ENCODE results near the gene SLC2A5. TPM values are rescaled to one million over a fixed set of nuclear protein-coding genes. Genes with fewer than 3 reads are reported as not detected.
A peak's percentile ranks its signal among the peaks of the same experiment; 100 is the strongest.

Gene SLC2A5
- total RNA-seq, 4 donors from 2014 or later, result 0.16 to 2.7 (median 0.39) TPM

DNA sequence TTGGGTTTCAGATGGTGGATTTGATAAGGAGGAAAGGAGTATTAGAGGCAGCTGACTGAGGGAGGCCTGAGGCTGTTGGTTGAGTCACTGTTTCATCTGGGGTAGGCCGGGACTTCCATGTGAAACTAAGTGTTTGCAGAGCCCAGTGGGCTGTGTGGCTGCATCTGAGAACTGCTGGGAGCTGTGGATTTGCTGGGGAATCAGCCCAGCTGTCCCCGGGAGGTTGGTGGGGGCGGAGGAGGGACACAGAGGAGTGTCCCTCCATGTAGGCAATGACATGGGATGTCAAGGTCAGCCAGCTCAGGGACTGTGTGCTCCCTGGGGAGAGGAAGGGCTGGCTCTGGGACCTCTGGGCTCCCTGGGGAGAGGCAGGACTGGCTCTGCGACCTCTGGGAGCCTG lies 79.6 kb downstream of the SLC2A5 start:
- Histone ChIP-seq H3K27ac (no peak overlapping the region), H3K9me3 (no peaks in the 10 kb centered on the region), H3K36me3 (no peaks in the 10 kb centered on the region), H3K4me1 (peaks cover 0 to 33% (median 0%) of the 10 kb centered on the region in 3 donors), H3K4me3 (no peak overlapping the region), H3K27me3 (no peaks in the 10 kb centered on the region)
- ATAC-seq, result no peak
- 69 to 75% methylated on average over 1 to 2 of the region's 4 CpGs for WGBS, 2 donors (ENCODE audit: low coverage in 1 of 2)
- TF ChIP-seq POLR2A (IDR thresholded peaks at IDR 0.05) (no peak), POLR2AphosphoS5 (IDR thresholded peaks at IDR 0.05) (no peak), CTCF (IDR thresholded peaks at IDR 0.05) (no peak), EP300 (IDR thresholded peaks at IDR 0.05) (no peak)

DNA sequence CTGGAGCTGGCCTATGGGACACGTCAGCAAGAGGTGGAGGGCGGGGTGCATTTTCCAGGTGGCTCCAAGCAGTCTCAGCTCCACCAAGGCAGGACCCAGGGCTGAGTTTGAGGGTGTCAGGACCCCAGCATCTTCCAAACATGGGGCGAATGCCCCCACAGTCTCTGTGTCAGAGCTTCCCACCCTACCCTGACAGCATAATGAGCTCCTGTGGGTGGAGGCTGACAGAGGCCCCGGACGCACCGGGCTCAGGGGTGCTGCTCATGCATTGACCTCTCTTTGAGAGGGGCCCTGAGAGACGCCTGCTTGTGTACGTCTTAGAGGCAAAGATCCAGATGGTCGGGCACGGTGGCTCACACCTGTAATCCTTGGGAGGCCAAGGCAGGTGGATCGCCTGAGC lies 80.4 kb downstream of the SLC2A5 start:
- WGBS, 2 donors (ENCODE audit: low coverage in 1 of 2), result no CpG with 5 or more reads among the region's 11 CpGs
- no peaks in the 10 kb centered on the region for H3K36me3 ChIP-seq
- TF ChIP-seq POLR2AphosphoS5 (IDR thresholded peaks at IDR 0.05) (no peak), EP300 (IDR thresholded peaks at IDR 0.05) (no peak), CTCF (IDR thresholded peaks at IDR 0.05) (no peak), POLR2A (IDR thresholded peaks at IDR 0.05) (no peak)
- H3K27ac ChIP-seq, result no peak overlapping the region
- H3K9me3 ChIP-seq, result no peaks in the 10 kb centered on the region
- H3K4me3 ChIP-seq, result no peak overlapping the region
- ATAC-seq, result no peak
- H3K27me3 ChIP-seq, result no peaks in the 10 kb centered on the region
- H3K4me1 ChIP-seq, result peaks cover 0 to 33% (median 0%) of the 10 kb centered on the region in 3 donors

DNA sequence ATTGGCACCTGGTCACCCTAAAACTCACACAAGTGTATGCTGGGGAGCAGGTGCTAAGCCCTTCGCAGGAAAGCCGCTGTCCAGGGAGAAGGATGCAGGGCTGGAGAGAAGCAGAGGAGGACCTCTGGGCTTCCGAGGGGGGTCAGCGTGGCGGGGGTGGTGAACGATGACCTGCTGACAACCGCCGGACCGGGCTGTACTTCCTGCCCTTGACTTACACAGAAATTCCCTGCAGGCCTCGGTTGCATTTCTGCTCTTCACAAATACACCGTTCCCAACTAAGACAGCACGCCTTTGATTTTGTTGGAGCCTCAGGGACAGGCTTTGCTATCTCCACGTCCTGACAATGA lies 80.8 kb downstream of the SLC2A5 start:
- H3K4me1 ChIP-seq, result peaks cover 0 to 33% (median 0%) of the 10 kb centered on the region in 3 donors
- WGBS, 2 donors (ENCODE audit: low coverage in 1 of 2), result 79% methylated on average over 5 of the region's 13 CpGs; no CpG with 5 or more reads in 1 of the 2 donors
- no peaks in the 10 kb centered on the region for H3K27me3 ChIP-seq
- no peak overlapping the region for H3K27ac ChIP-seq
- TF ChIP-seq POLR2A (IDR thresholded peaks at IDR 0.05), result no peak
- TF ChIP-seq POLR2AphosphoS5 (IDR thresholded peaks at IDR 0.05), result no peak
- no peak overlapping the region for H3K4me3 ChIP-seq
- H3K36me3 ChIP-seq, result no peaks in the 10 kb centered on the region
- H3K9me3 ChIP-seq, result no peaks in the 10 kb centered on the region
- ATAC-seq, result no peak

DNA sequence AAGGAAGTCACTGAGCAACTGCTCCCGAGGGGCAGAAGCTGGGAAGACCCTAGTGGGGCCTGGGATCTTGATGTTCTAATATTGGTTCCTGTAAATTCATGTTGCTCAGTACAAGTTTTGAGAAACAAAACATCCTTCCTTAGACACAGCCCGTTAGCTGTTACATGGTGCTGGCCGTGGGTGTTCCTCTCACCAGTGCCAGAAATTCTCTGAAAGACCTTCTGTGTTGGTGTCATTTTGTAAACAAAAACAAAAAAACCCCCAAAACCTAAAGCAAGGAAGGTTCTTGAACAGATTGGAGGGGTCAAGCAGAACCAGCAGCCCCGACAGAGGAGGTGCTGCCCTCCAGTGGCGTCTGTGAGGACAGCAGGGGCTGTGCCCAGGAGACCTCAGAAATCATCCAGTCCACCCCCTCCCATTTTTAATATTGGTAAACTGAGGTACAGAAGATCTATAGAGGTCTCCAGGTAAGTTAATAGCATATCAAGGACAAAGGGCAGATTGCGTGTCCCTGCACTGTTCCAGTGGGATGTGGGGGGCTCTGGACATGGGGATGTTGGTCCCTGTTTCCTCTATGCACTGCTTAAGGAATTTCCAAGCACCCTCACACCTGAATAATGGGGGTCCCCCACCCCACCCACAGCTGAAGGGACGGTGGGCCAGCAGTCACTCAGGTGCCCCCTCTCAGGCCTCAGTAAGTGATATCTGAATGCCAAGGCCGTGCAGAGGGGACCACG lies 81.4 kb downstream of the SLC2A5 start:
- Histone ChIP-seq H3K27me3 (no peaks in the 10 kb centered on the region), H3K36me3 (no peaks in the 10 kb centered on the region), H3K9me3 (no peaks in the 10 kb centered on the region), H3K4me3 (no peak overlapping the region), H3K4me1 (peaks cover 0 to 33% (median 0%) of the 10 kb centered on the region in 3 donors), H3K27ac (peak overlapping the region in 3 of 4 donors; percentile 30 to 68 (median 58))
- TF ChIP-seq EP300 (IDR thresholded peaks at IDR 0.05) (no peak), POLR2AphosphoS5 (IDR thresholded peaks at IDR 0.05) (no peak), POLR2A (IDR thresholded peaks at IDR 0.05) (no peak), CTCF (IDR thresholded peaks at IDR 0.05) (peak in 3 of 4 experiments; percentile 74 to 96 (median 83))
- WGBS, 2 donors (ENCODE audit: low coverage in 1 of 2), result 15 to 29% methylated on average over 5 of the region's 9 CpGs
- no peak for ATAC-seq

GRCh38 chr1:8986814-8987190 lies 82.6 kb downstream of the SLC2A5 start:
- Histone ChIP-seq H3K4me1 (peaks cover 0 to 33% (median 0%) of the 10 kb centered on the region in 3 donors), H3K36me3 (no peaks in the 10 kb centered on the region), H3K27ac (peak overlapping the region in 3 of 4 donors; percentile 67 to 76 (median 69)), H3K27me3 (no peaks in the 10 kb centered on the region), H3K4me3 (no peak overlapping the region), H3K9me3 (no peaks in the 10 kb centered on the region)
- TF ChIP-seq POLR2AphosphoS5 (IDR thresholded peaks at IDR 0.05) (no peak), CTCF (IDR thresholded peaks at IDR 0.05) (no peak), POLR2A (IDR thresholded peaks at IDR 0.05) (no peak), EP300 (IDR thresholded peaks at IDR 0.05) (no peak)
- no peak for ATAC-seq
- WGBS, 2 donors (ENCODE audit: low coverage in 1 of 2), result 97 to 100% methylated on average over 4 of the region's 10 CpGs

Measured in gastroesophageal sphincter (tissue), 4 donors.